Trophoblast cell (in vitro differentiated cells and primary cell): ENCODE data around the gene PITPNB.

Source experiments
- DNase-seq, 2 donors: peaks; one replicate each; pipeline ENCODE4 v3.0.0-alpha.2; 2016
- H2AFZ ChIP-seq: 2 replicates; pipeline ENCODE4 v1.6.1; 2013; ENCODE audit warnings: low read length, moderate library complexity, mild to moderate bottlenecking; ENCODE audit not compliant: insufficient read depth, poor library complexity
- H2AK5ac ChIP-seq: 2 replicates; pipeline ENCODE4 v1.6.1; 2013; ENCODE audit warnings: mild to moderate bottlenecking, low read length
- H2BK120ac ChIP-seq: 2 replicates; pipeline ENCODE4 v1.6.1; 2013; ENCODE audit warnings: low read length, mild to moderate bottlenecking, moderate library complexity; ENCODE audit not compliant: insufficient read depth, poor library complexity
- H2BK12ac ChIP-seq: 2 replicates; pipeline ENCODE4 v1.6.1; 2013; ENCODE audit warnings: mild to moderate bottlenecking, low read length, moderate library complexity
- H2BK5ac ChIP-seq: 2 replicates; pipeline ENCODE4 v1.6.1; 2013; ENCODE audit warnings: low read length, low read depth, moderate library complexity, mild to moderate bottlenecking; ENCODE audit not compliant: poor library complexity
- H3K14ac ChIP-seq: 2 replicates; pipeline ENCODE4 v1.6.1; 2013; ENCODE audit warnings: mild to moderate bottlenecking, low read length
- H3K18ac ChIP-seq: 2 replicates; pipeline ENCODE4 v1.6.1; 2013; ENCODE audit warnings: mild to moderate bottlenecking, low read length
- H3K23ac ChIP-seq: 2 replicates; pipeline ENCODE4 v1.6.1; 2013; ENCODE audit warnings: low read length
- H3K27ac ChIP-seq: 2 replicates; pipeline ENCODE4 v1.5.1; 2013; ENCODE audit warnings: low read depth, mild to moderate bottlenecking, inconsistent platforms, low read length, moderate library complexity
- H3K27me3 ChIP-seq: 2 replicates; pipeline ENCODE4 v1.6.1; 2013; ENCODE audit warnings: inconsistent platforms, mild to moderate bottlenecking, low read length, moderate library complexity; ENCODE audit not compliant: insufficient read depth
- H3K36me3 ChIP-seq, 2 experiments: 1 replicate in 1 of 2; 2 replicates in 1 of 2; pipeline ENCODE4 v1.6.1; 2013; ENCODE audit warnings: low read length in 2 of 2, mild to moderate bottlenecking in 2 of 2, moderate library complexity in 1 of 2; ENCODE audit not compliant: insufficient read depth in 2 of 2, control insufficient read depth in 1 of 2
- H3K4ac ChIP-seq: 2 replicates; pipeline ENCODE4 v1.6.1; 2013; ENCODE audit warnings: low read depth, mild to moderate bottlenecking, low read length, moderate library complexity
- H3K4me1 ChIP-seq, 2 experiments: 1 replicate in 1 of 2; 2 replicates in 1 of 2; pipeline ENCODE4 v1.6.1; 2013; ENCODE audit warnings: low read length in 2 of 2, mild to moderate bottlenecking in 2 of 2, moderate library complexity in 1 of 2; ENCODE audit not compliant: insufficient read depth in 2 of 2, control insufficient read depth in 1 of 2
- H3K4me2 ChIP-seq: 2 replicates; pipeline ENCODE4 v1.6.1; 2013; ENCODE audit warnings: inconsistent platforms, mild to moderate bottlenecking, low read length, moderate library complexity
- H3K4me3 ChIP-seq: 2 replicates; pipeline ENCODE4 v1.5.1; 2013; ENCODE audit warnings: mild to moderate bottlenecking, low read depth, low read length, inconsistent platforms
- H3K79me1 ChIP-seq: one replicate; pipeline ENCODE4 v1.6.1; 2013; ENCODE audit warnings: low read length
- H3K79me2 ChIP-seq: 2 replicates; pipeline ENCODE4 v1.6.1; 2013; ENCODE audit warnings: low read length, mild to moderate bottlenecking; ENCODE audit not compliant: control insufficient read depth, insufficient read depth, poor library complexity
- H3K9ac ChIP-seq: 2 replicates; pipeline ENCODE4 v1.6.1; 2013; ENCODE audit warnings: mild to moderate bottlenecking, low read length
- H3K9me3 ChIP-seq: 2 replicates; pipeline ENCODE4 v1.6.1; 2013; ENCODE audit warnings: low read depth, mild to moderate bottlenecking, control low read depth, inconsistent platforms, low read length; ENCODE audit not compliant: insufficient read depth
- H4K12ac ChIP-seq: 2 replicates; pipeline ENCODE4 v1.6.1; 2013; ENCODE audit warnings: low read depth, mild to moderate bottlenecking, low read length, moderate library complexity
- H4K8ac ChIP-seq: 2 replicates; pipeline ENCODE4 v1.6.1; 2013; ENCODE audit warnings: low read depth, mild to moderate bottlenecking, low read length, moderate library complexity
- H4K91ac ChIP-seq: one replicate; pipeline ENCODE4 v1.6.1; 2013; ENCODE audit warnings: low read depth, mild to moderate bottlenecking, low read length, moderate library complexity
- WGBS: extraction: QIAGEN DNeasy Blood & Tissue Kit; methylation state at CpG from one replicate; pipeline ENCODE4 v1.1.7; 2013; ENCODE audit warnings: missing lambda C conversion rate; ENCODE audit not compliant: insufficient read length, insufficient coverage; ENCODE audit errors: extremely low coverage; 5-methylcytosine and 5-hydroxymethylcytosine counted together

The PITPNB gene

GRCh38 chr22:27872488-27872887, 46.6 kb downstream of the PITPNB start:
- Histone ChIP-seq H2BK120ac (no peak overlapping the region), H3K4me1 (no peaks in the 10 kb centered on the region), H3K9me3 (no peaks in the 10 kb centered on the region), H3K27me3 (no peaks in the 10 kb centered on the region), H3K14ac (no peak overlapping the region), H3K23ac (no peak overlapping the region), H3K4me2 (no peak overlapping the region), H3K4me3 (no peak overlapping the region), H3K4ac (no peak overlapping the region), H2BK12ac (no peak overlapping the region), H3K9ac (no peak overlapping the region), H3K18ac (no peak overlapping the region), H2BK5ac (no peak overlapping the region), H2AFZ (no peak overlapping the region), H3K36me3 (peaks cover 12 to 28% of the 10 kb centered on the region in 2 experiments), H3K79me2 (no peaks in the 10 kb centered on the region), H4K91ac (no peak overlapping the region), H3K79me1 (no peaks in the 10 kb centered on the region), H4K12ac (no peak overlapping the region), H2AK5ac (no peak overlapping the region), H4K8ac (no peak overlapping the region), H3K27ac (no peak overlapping the region)
- DNase-seq = no peak
- no CpG with 5 or more reads among the region's 1 CpG for WGBS

GRCh38 chr22:27871306-27872014, 47.6 kb downstream of the PITPNB start:
- DNase-seq = no peak
- Histone ChIP-seq H3K18ac (no peak overlapping the region), H3K4me1 (no peaks in the 10 kb centered on the region)

GRCh38 chr22:27870234-27871191, 48.5 kb downstream of the PITPNB start:
- no peak overlapping the region for H3K4me3 ChIP-seq
- WGBS = no CpG with 5 or more reads among the region's 2 CpGs
- H3K4me1 ChIP-seq = no peaks in the 10 kb centered on the region
- H4K91ac ChIP-seq = no peak overlapping the region
- no peaks in the 10 kb centered on the region for H3K9me3 ChIP-seq
- H3K4ac ChIP-seq = no peak overlapping the region
- H2AFZ ChIP-seq = no peak overlapping the region
- H2AK5ac ChIP-seq = no peak overlapping the region
- H2BK5ac ChIP-seq = no peak overlapping the region
- no peak overlapping the region for H4K12ac ChIP-seq
- H3K79me1 ChIP-seq = no peaks in the 10 kb centered on the region
- no peak overlapping the region for H3K14ac ChIP-seq
- no peak overlapping the region for H3K4me2 ChIP-seq
- no peak overlapping the region for H2BK120ac ChIP-seq
- no peak overlapping the region for H2BK12ac ChIP-seq
- no peak overlapping the region for H3K27ac ChIP-seq
- peak in 1 of 2 donors; percentile 39 for DNase-seq
- H3K36me3 ChIP-seq = peaks cover 12 to 22% of the 10 kb centered on the region in 2 experiments
- no peak overlapping the region for H4K8ac ChIP-seq
- no peak overlapping the region for H3K9ac ChIP-seq
- H3K27me3 ChIP-seq = no peaks in the 10 kb centered on the region
- H3K23ac ChIP-seq = no peak overlapping the region
- H3K18ac ChIP-seq = no peak overlapping the region
- H3K79me2 ChIP-seq = no peaks in the 10 kb centered on the region

More at GRCh38 chr22:27871306-27872014, 47.6 kb downstream of the PITPNB start:
- H3K4me3 ChIP-seq = no peak overlapping the region
- no peak overlapping the region for H3K4ac ChIP-seq
- no peak overlapping the region for H3K9ac ChIP-seq
- H3K23ac ChIP-seq = no peak overlapping the region
- WGBS = no CpG with 5 or more reads among the region's 2 CpGs
- H2BK120ac ChIP-seq = no peak overlapping the region
- H3K27ac ChIP-seq = no peak overlapping the region
- no peak overlapping the region for H3K14ac ChIP-seq
- no peak overlapping the region for H4K8ac ChIP-seq
- no peak overlapping the region for H4K12ac ChIP-seq
- no peak overlapping the region for H4K91ac ChIP-seq
- no peaks in the 10 kb centered on the region for H3K79me1 ChIP-seq
- H3K4me2 ChIP-seq = no peak overlapping the region
- H2AK5ac ChIP-seq = no peak overlapping the region
- H2AFZ ChIP-seq = no peak overlapping the region
- H3K27me3 ChIP-seq = no peaks in the 10 kb centered on the region
- H2BK12ac ChIP-seq = no peak overlapping the region
- no peaks in the 10 kb centered on the region for H3K79me2 ChIP-seq
- H3K9me3 ChIP-seq = no peaks in the 10 kb centered on the region
- H2BK5ac ChIP-seq = no peak overlapping the region
- H3K36me3 ChIP-seq = peaks cover 12 to 25% of the 10 kb centered on the region in 2 experiments

- Histone ChIP-seq H3K27ac (no peak overlapping the region), H3K79me2 (no peaks in the 10 kb centered on the region), H4K12ac (no peak overlapping the region), H3K27me3 (no peaks in the 10 kb centered on the region), H3K36me3 (peaks cover 12 to 26% of the 10 kb centered on the region in 2 experiments), H2AK5ac (no peak overlapping the region), H3K9me3 (no peaks in the 10 kb centered on the region), H3K4me1 (no peaks in the 10 kb centered on the region), H3K79me1 (no peaks in the 10 kb centered on the region), H3K23ac (no peak overlapping the region), H3K9ac (no peak overlapping the region), H3K4me2 (no peak overlapping the region), H3K18ac (no peak overlapping the region), H3K4me3 (no peak overlapping the region), H4K91ac (no peak overlapping the region), H3K4ac (no peak overlapping the region), H2BK12ac (no peak overlapping the region), H2BK5ac (no peak overlapping the region), H3K14ac (no peak overlapping the region), H4K8ac (no peak overlapping the region), H2BK120ac (no peak overlapping the region), H2AFZ (no peak overlapping the region)
- no peak for DNase-seq
- WGBS = no CpG with 5 or more reads among the region's 6 CpGs
Measured at GRCh38 chr22:27868732-27869282, 50.2 kb downstream of the PITPNB start.
